GM23338 (cell line): Measurements from ENCODE around the gene CBFA2T3. TPM values are rescaled to one million over a fixed set of nuclear protein-coding genes. Genes with fewer than 3 reads are reported as not detected.

ENCODE experiments used
- ATAC-seq: fragments of 200-7000 bp; cut with Tn5 transposase; 3 replicates; pipeline ENCODE4 v1.9.1; 2020
- DNase-seq: peaks from one replicate; pipeline ENCODE4 v3.0.0-alpha.2; 2015; ENCODE audit warnings: low spot score
- H2AFZ ChIP-seq: fragments of 200-600 bp; sonication (generic); 2 replicates; pipeline ENCODE4 v1.8.0; 2016; ENCODE audit warnings: antibody characterized with exemption, mild to moderate bottlenecking, moderate library complexity
- H3F3A ChIP-seq: fragments of 200-600 bp; sonication (generic); replicated peaks from 2 replicates; pipeline ENCODE4 v1.8.0; 2017; ENCODE audit warnings: antibody characterized with exemption, mixed run types, low read depth
- H3K27ac ChIP-seq: fragments of 200-600 bp; sonication (generic); 2 replicates; pipeline ENCODE4 v1.6.1; 2016; ENCODE audit warnings: low read depth
- H3K27me3 ChIP-seq: fragments of 200-600 bp; sonication (generic); 2 replicates; pipeline ENCODE4 v1.8.0; 2016; ENCODE audit warnings: mild to moderate bottlenecking, mixed run types, moderate library complexity; ENCODE audit not compliant: insufficient read depth
- H3K36me3 ChIP-seq: fragments of 200-600 bp; sonication (generic); 2 replicates; pipeline ENCODE4 v1.8.0; 2016; ENCODE audit warnings: mild to moderate bottlenecking; ENCODE audit not compliant: insufficient read depth
- H3K4me1 ChIP-seq: fragments of 200-600 bp; sonication (generic); 2 replicates; pipeline ENCODE4 v1.8.0; 2016; ENCODE audit warnings: mild to moderate bottlenecking, moderate library complexity; ENCODE audit not compliant: insufficient read depth
- H3K4me2 ChIP-seq: fragments of 200-600 bp; sonication (generic); 2 replicates; pipeline ENCODE4 v1.7.1; 2017; ENCODE audit warnings: mixed run types
- H3K4me3 ChIP-seq: fragments of 200-600 bp; sonication (generic); 2 replicates; pipeline ENCODE4 v1.6.1; 2016; ENCODE audit warnings: mixed run types
- H3K79me2 ChIP-seq: fragments of 200-600 bp; sonication (generic); replicated peaks from 2 replicates; pipeline ENCODE4 v1.8.0; 2017; ENCODE audit warnings: mild to moderate bottlenecking; ENCODE audit not compliant: insufficient read depth
- H3K9me2 ChIP-seq: fragments of 200-600 bp; sonication (generic); 2 replicates; pipeline ENCODE4 v1.8.0; 2017; ENCODE audit not compliant: insufficient read depth
- H4K20me1 ChIP-seq: fragments of 200-600 bp; sonication (generic); replicated peaks from 2 replicates; pipeline ENCODE4 v1.8.0; 2017; ENCODE audit warnings: mild to moderate bottlenecking; ENCODE audit not compliant: insufficient read depth
- H3K27ac Mint-ChIP-seq: 2 replicates; pipeline ENCODE4 v1.8.0; 2020; ENCODE audit warnings: inconsistent platforms, mild to moderate bottlenecking, moderate library complexity, mixed read lengths
- H3K27me3 Mint-ChIP-seq: 3 replicates; pipeline ENCODE4 v1.8.0; 2022; ENCODE audit warnings: low read depth, mild to moderate bottlenecking, moderate library complexity, mixed read lengths, inconsistent platforms; ENCODE audit not compliant: insufficient read depth, poor library complexity
- H3K36me3 Mint-ChIP-seq: 3 replicates; pipeline ENCODE4 v1.8.0; 2021; ENCODE audit warnings: low read depth, mild to moderate bottlenecking, inconsistent platforms, moderate library complexity, mixed read lengths
- H3K4me1 Mint-ChIP-seq: 3 replicates; pipeline ENCODE4 v1.8.0; 2020; ENCODE audit warnings: mild to moderate bottlenecking, inconsistent platforms, mixed read lengths
- H3K4me3 Mint-ChIP-seq: 3 replicates; pipeline ENCODE4 v1.8.0; 2021; ENCODE audit warnings: moderate library complexity, mild to moderate bottlenecking, inconsistent platforms, mixed read lengths
- H3K9me3 Mint-ChIP-seq: 3 replicates; pipeline ENCODE4 v1.8.0; 2020; ENCODE audit warnings: moderate library complexity, mild to moderate bottlenecking, inconsistent platforms, mixed read lengths
- CREB1 ChIP-seq: fragments of 250-450 bp; sonication (Bioruptor Pico); IDR thresholded peaks from 2 replicates; pipeline ENCODE4 v1.5.0; 2020; ENCODE audit warnings: low read depth, mild to moderate bottlenecking, moderate library complexity
- EZH2 ChIP-seq: fragments of 200-600 bp; sonication (generic); IDR thresholded peaks from one replicate; pipeline ENCODE4 v1.8.0; 2017; ENCODE audit warnings: antibody characterized with exemption, mild to moderate bottlenecking, low read depth; ENCODE audit not compliant: unreplicated experiment
- JUNB ChIP-seq: IDR thresholded peaks from one replicate; pipeline ENCODE4 v1.6.1; 2016; ENCODE audit warnings: antibody characterized with exemption; ENCODE audit not compliant: unreplicated experiment
- POLR2AphosphoS5 ChIP-seq: IDR thresholded peaks from 2 replicates; pipeline ENCODE4 v1.6.1; 2016; ENCODE audit warnings: antibody characterized with exemption, low read depth
- ZNF114 ChIP-seq: fragments of 250-450 bp; sonication (Bioruptor Pico); IDR thresholded peaks from 2 replicates; pipeline ENCODE4 v1.5.0; 2020; ENCODE audit warnings: mild to moderate bottlenecking, moderate library complexity
- polyA plus RNA-seq: library from polyadenylated mRNA; unstranded; fragments of >200 nt; fragmentation: Nextera tagmentation; extraction: Ambion mirVana; gene quantifications from 2 replicates; pipeline ENCODE4 v1.2.1, GENCODE V29; 2016
- total RNA-seq: library from RNA; depleted of rRNA; stranded (reverse); fragments of >200 nt; shearing (Covaris generic); gene quantifications from 2 replicates; pipeline ENCODE4 v1.2.3, GENCODE V29; 2014
- TF ChIP-seq, protein P1 (sequence below): IDR thresholded peaks from one replicate; pipeline ENCODE4 v1.6.1; 2018; ENCODE audit warnings: antibody characterized with exemption; ENCODE audit not compliant: unreplicated experiment
- TF ChIP-seq, protein P2 (sequence below): IDR thresholded peaks from 2 replicates; pipeline ENCODE4 v1.6.1; 2016; ENCODE audit warnings: antibody characterized with exemption
- TF ChIP-seq, protein P3 (sequence below): fragments of 250-450 bp; sonication (Bioruptor Pico); IDR thresholded peaks from 2 replicates; pipeline ENCODE4 v1.5.0; 2020; ENCODE audit warnings: mild to moderate bottlenecking, moderate library complexity

The CBFA2T3 gene
- total and polyA plus RNA-seq, 2 experiments from 2014 or later: 0.87 to 1.5 TPM

- TF ChIP-seq POLR2AphosphoS5 (no peak), JUNB (no peak), CREB1 (CRISPR knock-in tag) (no peak), EZH2 (no peak), ZNF114 (CRISPR knock-in tag) (no peak)
- TF ChIP-seq, protein P1, sequence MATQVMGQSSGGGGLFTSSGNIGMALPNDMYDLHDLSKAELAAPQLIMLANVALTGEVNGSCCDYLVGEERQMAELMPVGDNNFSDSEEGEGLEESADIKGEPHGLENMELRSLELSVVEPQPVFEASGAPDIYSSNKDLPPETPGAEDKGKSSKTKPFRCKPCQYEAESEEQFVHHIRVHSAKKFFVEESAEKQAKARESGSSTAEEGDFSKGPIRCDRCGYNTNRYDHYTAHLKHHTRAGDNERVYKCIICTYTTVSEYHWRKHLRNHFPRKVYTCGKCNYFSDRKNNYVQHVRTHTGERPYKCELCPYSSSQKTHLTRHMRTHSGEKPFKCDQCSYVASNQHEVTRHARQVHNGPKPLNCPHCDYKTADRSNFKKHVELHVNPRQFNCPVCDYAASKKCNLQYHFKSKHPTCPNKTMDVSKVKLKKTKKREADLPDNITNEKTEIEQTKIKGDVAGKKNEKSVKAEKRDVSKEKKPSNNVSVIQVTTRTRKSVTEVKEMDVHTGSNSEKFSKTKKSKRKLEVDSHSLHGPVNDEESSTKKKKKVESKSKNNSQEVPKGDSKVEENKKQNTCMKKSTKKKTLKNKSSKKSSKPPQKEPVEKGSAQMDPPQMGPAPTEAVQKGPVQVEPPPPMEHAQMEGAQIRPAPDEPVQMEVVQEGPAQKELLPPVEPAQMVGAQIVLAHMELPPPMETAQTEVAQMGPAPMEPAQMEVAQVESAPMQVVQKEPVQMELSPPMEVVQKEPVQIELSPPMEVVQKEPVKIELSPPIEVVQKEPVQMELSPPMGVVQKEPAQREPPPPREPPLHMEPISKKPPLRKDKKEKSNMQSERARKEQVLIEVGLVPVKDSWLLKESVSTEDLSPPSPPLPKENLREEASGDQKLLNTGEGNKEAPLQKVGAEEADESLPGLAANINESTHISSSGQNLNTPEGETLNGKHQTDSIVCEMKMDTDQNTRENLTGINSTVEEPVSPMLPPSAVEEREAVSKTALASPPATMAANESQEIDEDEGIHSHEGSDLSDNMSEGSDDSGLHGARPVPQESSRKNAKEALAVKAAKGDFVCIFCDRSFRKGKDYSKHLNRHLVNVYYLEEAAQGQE: no peak
These were observed 142.3 kb downstream of the CBFA2T3 start (continued) for GRCh38 chr16:88834670-88835069.

DNA sequence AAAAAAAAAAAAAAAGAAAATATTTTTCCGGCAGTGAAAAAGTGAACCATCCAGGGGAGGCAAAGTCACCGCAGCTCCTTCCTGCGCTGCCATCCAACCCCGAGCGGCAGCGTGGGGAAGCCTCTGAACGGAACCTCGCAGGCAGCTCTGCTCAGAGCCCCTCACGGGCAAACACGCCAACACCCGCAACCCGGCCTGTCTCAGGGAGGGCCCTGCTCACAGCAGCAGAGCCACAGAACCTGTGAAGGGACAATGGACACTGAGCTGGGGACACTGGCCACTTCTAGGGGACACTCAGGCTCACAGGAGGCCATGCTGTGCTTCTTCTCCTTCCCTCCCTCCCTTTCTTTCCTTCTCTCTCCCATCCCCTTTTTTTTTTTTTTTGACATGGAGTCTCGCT, 143.9 kb downstream of the CBFA2T3 start:
- Histone ChIP-seq H2AFZ (no peak overlapping the region), H3K79me2 (no peaks in the 10 kb centered on the region), H3K9me2 (no peaks in the 10 kb centered on the region), H3K4me2 (no peak overlapping the region), H3K36me3 (no peaks in the 10 kb centered on the region), H3K27ac (no peak overlapping the region), H4K20me1 (no peaks in the 10 kb centered on the region), H3K27me3 (no peaks in the 10 kb centered on the region), H3K4me3 (no peak overlapping the region), H3F3A (no peaks in the 10 kb centered on the region), H3K4me1 (no peaks in the 10 kb centered on the region)
- no peak for DNase-seq
- Mint-ChIP-seq H3K27ac (no peak overlapping the region), H3K4me1 (no peaks in the 10 kb centered on the region), H3K9me3 (no peaks in the 10 kb centered on the region), H3K4me3 (no peak overlapping the region), H3K36me3 (no peaks in the 10 kb centered on the region; the same call in 2 of the 3 replicates), H3K27me3 (peaks cover 7% of the 10 kb centered on the region)
- TF ChIP-seq, protein P2, sequence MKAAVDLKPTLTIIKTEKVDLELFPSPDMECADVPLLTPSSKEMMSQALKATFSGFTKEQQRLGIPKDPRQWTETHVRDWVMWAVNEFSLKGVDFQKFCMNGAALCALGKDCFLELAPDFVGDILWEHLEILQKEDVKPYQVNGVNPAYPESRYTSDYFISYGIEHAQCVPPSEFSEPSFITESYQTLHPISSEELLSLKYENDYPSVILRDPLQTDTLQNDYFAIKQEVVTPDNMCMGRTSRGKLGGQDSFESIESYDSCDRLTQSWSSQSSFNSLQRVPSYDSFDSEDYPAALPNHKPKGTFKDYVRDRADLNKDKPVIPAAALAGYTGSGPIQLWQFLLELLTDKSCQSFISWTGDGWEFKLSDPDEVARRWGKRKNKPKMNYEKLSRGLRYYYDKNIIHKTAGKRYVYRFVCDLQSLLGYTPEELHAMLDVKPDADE: no peak
- TF ChIP-seq, protein P3, sequence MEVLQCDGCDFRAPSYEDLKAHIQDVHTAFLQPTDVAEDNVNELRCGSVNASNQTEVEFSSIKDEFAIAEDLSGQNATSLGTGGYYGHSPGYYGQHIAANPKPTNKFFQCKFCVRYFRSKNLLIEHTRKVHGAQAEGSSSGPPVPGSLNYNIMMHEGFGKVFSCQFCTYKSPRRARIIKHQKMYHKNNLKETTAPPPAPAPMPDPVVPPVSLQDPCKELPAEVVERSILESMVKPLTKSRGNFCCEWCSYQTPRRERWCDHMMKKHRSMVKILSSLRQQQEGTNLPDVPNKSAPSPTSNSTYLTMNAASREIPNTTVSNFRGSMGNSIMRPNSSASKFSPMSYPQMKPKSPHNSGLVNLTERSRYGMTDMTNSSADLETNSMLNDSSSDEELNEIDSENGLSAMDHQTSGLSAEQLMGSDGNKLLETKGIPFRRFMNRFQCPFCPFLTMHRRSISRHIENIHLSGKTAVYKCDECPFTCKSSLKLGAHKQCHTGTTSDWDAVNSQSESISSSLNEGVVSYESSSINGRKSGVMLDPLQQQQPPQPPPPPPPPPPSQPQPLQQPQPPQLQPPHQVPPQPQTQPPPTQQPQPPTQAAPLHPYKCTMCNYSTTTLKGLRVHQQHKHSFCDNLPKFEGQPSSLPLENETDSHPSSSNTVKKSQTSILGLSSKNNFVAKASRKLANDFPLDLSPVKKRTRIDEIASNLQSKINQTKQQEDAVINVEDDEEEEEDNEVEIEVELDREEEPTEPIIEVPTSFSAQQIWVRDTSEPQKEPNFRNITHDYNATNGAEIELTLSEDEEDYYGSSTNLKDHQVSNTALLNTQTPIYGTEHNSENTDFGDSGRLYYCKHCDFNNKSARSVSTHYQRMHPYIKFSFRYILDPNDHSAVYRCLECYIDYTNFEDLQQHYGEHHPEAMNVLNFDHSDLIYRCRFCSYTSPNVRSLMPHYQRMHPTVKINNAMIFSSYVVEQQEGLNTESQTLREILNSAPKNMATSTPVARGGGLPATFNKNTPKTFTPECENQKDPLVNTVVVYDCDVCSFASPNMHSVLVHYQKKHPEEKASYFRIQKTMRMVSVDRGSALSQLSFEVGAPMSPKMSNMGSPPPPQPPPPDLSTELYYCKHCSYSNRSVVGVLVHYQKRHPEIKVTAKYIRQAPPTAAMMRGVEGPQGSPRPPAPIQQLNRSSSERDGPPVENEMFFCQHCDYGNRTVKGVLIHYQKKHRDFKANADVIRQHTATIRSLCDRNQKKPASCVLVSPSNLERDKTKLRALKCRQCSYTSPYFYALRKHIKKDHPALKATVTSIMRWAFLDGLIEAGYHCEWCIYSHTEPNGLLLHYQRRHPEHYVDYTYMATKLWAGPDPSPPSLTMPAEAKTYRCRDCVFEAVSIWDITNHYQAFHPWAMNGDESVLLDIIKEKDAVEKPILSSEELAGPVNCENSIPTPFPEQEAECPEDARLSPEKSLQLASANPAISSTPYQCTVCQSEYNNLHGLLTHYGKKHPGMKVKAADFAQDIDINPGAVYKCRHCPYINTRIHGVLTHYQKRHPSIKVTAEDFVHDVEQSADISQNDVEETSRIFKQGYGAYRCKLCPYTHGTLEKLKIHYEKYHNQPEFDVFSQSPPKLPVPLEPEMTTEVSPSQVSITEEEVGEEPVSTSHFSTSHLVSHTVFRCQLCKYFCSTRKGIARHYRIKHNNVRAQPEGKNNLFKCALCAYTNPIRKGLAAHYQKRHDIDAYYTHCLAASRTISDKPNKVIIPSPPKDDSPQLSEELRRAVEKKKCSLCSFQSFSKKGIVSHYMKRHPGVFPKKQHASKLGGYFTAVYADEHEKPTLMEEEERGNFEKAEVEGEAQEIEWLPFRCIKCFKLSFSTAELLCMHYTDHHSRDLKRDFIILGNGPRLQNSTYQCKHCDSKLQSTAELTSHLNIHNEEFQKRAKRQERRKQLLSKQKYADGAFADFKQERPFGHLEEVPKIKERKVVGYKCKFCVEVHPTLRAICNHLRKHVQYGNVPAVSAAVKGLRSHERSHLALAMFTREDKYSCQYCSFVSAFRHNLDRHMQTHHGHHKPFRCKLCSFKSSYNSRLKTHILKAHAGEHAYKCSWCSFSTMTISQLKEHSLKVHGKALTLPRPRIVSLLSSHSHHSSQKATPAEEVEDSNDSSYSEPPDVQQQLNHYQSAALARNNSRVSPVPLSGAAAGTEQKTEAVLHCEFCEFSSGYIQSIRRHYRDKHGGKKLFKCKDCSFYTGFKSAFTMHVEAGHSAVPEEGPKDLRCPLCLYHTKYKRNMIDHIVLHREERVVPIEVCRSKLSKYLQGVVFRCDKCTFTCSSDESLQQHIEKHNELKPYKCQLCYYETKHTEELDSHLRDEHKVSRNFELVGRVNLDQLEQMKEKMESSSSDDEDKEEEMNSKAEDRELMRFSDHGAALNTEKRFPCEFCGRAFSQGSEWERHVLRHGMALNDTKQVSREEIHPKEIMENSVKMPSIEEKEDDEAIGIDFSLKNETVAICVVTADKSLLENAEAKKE (CRISPR knock-in tag): no peak
- no peak for TF ChIP-seq JUNB
- ATAC-seq: no peak
